ENCODE measurements around the gene TREML2.

DNA sequence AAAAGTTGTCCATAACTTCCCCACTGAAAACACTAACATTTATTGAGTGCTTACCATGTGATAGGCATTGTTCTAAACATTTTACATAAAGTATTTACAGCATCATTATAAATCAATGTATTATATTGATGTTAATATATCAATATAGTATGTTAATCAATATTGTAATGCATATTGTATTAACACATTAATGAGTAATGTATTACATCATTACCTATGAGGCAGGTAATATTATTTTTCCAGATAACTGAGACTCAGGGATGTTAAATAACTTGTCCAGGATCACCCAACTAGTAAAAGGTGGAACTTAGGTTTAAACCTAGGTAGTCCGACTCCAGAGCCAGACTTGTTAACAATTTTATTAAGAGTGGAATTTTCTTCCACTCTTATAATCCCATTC is 25.9 kb downstream of the TREML2 start:
- no peak for TF ChIP-seq CTCF (IDR thresholded peaks at IDR 0.05; ENCODE audit: low read depth, low read length)
- no peak for TF ChIP-seq POLR2A (IDR thresholded peaks at IDR 0.05; ENCODE audit: extremely low read depth, insufficient read length)

All from NB4 (cell line).